ENCODE results near the gene NALCN. TPM values are rescaled to one million over a fixed set of nuclear protein-coding genes. Genes with fewer than 3 reads are reported as not detected.

Gene NALCN
- total RNA-seq, 4 donors from 2014 or later: 0.76 to 3.3 (median 1.8) TPM

DNA sequence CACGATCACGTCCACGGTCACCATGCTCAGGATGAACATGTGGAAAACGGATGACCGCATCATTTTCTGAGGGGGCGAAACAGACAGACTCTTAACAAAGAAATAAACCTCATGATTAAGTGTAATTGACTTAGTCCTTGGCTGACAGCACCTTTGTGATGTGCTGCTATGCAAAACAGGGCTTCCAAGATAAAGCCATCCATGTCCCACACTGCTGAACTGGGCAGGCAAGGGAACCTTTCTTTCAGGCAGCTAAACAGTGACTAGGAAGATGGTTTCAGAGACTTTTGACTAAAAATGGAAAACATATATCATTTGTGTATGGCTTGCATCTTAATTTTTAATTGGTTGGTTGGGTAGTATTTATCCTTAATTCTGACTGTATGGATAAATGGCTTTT is 157.8 kb downstream of the NALCN start:
- Histone ChIP-seq H3K27me3 (no peaks in the 10 kb centered on the region), H3K36me3 (no peaks in the 10 kb centered on the region), H3K9me3 (no peaks in the 10 kb centered on the region), H3K27ac (no peak overlapping the region), H3K4me1 (no peaks in the 10 kb centered on the region), H3K4me3 (no peak overlapping the region)
- no peak for DNase-seq (ENCODE audit: low spot score in 2 of 2)
- no peak for TF ChIP-seq POLR2A (IDR thresholded peaks at IDR 0.05)
- TF ChIP-seq, protein P1, sequence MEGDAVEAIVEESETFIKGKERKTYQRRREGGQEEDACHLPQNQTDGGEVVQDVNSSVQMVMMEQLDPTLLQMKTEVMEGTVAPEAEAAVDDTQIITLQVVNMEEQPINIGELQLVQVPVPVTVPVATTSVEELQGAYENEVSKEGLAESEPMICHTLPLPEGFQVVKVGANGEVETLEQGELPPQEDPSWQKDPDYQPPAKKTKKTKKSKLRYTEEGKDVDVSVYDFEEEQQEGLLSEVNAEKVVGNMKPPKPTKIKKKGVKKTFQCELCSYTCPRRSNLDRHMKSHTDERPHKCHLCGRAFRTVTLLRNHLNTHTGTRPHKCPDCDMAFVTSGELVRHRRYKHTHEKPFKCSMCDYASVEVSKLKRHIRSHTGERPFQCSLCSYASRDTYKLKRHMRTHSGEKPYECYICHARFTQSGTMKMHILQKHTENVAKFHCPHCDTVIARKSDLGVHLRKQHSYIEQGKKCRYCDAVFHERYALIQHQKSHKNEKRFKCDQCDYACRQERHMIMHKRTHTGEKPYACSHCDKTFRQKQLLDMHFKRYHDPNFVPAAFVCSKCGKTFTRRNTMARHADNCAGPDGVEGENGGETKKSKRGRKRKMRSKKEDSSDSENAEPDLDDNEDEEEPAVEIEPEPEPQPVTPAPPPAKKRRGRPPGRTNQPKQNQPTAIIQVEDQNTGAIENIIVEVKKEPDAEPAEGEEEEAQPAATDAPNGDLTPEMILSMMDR (IDR thresholded peaks at IDR 0.05): no peak
- TF ChIP-seq EP300 (IDR thresholded peaks at IDR 0.05): no peak
- no peak for TF ChIP-seq POLR2AphosphoS5 (IDR thresholded peaks at IDR 0.05)
- 93% methylated on average over 6 of the region's 6 CpGs for WGBS

- Histone ChIP-seq H3K36me3 (no peaks in the 10 kb centered on the region), H3K9me3 (no peaks in the 10 kb centered on the region), H3K27ac (no peak overlapping the region), H3K27me3 (no peaks in the 10 kb centered on the region), H3K4me1 (no peaks in the 10 kb centered on the region), H3K4me3 (no peak overlapping the region)
- DNase-seq (ENCODE audit: low spot score in 2 of 2): no peak
- WGBS: 72% methylated on average over 11 of the region's 11 CpGs
- no peak for TF ChIP-seq POLR2AphosphoS5 (IDR thresholded peaks at IDR 0.05)
- TF ChIP-seq, protein P1 (IDR thresholded peaks at IDR 0.05): no peak
- no peak for TF ChIP-seq POLR2A (IDR thresholded peaks at IDR 0.05)
- TF ChIP-seq EP300 (IDR thresholded peaks at IDR 0.05): no peak
Measured at GRCh38 chr13:101258071-101258470, 158.2 kb downstream of the NALCN start.

DNA sequence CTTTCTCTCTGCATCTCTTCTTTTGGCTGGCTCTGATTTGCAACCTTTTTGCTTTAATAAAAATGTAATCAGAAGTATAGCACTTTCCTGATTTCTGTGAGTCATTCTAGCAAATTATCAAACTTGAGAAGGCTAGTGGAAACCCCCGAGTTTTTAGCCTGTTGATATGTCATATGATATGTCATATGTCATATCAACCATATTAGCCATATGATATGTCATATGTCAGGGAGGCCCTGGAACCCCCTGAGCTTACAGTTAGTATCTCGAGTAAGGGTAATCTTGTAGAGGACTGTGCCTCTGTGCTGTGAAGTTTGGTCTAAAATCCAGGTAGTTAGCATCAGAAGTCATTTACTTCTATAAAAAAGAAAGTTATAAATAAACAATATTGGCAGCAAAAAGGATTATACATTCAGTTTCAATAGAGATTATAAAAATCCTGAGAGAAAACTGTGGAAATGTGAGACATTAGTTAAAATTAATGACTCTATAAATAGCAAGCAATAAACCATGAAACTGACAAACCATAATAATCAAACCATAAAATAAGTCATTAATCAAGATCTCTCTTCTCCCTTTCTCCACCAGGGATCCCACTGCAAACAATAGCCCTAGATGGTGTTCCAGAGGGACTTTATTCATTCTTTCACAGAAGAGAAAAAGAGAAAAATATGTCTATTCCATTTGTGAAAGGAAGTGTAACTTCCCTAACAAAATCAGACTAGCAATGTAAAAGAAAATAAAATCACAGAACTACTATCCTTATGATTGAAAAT is 167.4 kb downstream of the NALCN start:
- WGBS: 61% methylated on average over 2 of the region's 2 CpGs
- H3K27ac ChIP-seq: no peak overlapping the region

DNA sequence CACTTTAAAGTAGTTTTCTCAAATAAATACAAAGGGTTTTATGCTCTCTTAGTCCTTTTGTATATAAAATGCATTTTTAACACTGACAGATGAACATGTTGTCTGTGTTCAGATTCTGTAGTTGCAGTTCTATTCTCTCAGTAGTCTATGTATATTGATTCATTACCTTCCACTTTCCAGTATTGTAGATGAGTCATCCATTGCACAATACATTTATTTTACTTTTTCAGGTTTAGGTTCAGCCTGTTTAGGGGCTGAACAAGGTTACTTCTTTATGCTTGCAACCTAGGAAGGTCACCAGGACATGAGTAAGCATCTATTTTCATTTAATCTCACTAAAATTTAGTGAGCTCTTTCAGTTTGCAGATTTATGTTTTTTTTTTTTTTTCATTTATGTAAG is 173.6 kb downstream of the NALCN start:
- no peaks in the 10 kb centered on the region for H3K36me3 ChIP-seq
- TF ChIP-seq POLR2AphosphoS5 (IDR thresholded peaks at IDR 0.05) (no peak), POLR2A (IDR thresholded peaks at IDR 0.05) (no peak), EP300 (IDR thresholded peaks at IDR 0.05) (no peak)
- TF ChIP-seq, protein P1 (IDR thresholded peaks at IDR 0.05): no peak
- H3K27ac ChIP-seq: no peak overlapping the region
- H3K4me1 ChIP-seq: no peaks in the 10 kb centered on the region
- H3K9me3 ChIP-seq: no peaks in the 10 kb centered on the region
- H3K4me3 ChIP-seq: no peak overlapping the region
- no peak for DNase-seq (ENCODE audit: low spot score in 2 of 2)
- H3K27me3 ChIP-seq: no peaks in the 10 kb centered on the region

More for the DNA sequence above, 167.4 kb downstream of the NALCN start:
- Histone ChIP-seq H3K36me3 (no peaks in the 10 kb centered on the region), H3K9me3 (no peaks in the 10 kb centered on the region), H3K27me3 (no peaks in the 10 kb centered on the region), H3K4me1 (no peaks in the 10 kb centered on the region), H3K4me3 (no peak overlapping the region)
- TF ChIP-seq, protein P1 (IDR thresholded peaks at IDR 0.05): no peak
- TF ChIP-seq EP300 (IDR thresholded peaks at IDR 0.05): no peak
- DNase-seq (ENCODE audit: low spot score in 2 of 2): no peak

- H3K36me3 ChIP-seq: no peaks in the 10 kb centered on the region
- TF ChIP-seq POLR2A (IDR thresholded peaks at IDR 0.05) (no peak), EP300 (IDR thresholded peaks at IDR 0.05) (no peak), POLR2AphosphoS5 (IDR thresholded peaks at IDR 0.05) (no peak)
- TF ChIP-seq, protein P1 (IDR thresholded peaks at IDR 0.05): no peak
- H3K4me3 ChIP-seq: no peak overlapping the region
Measured at GRCh38 chr13:101238555-101238954, 177.8 kb downstream of the NALCN start.

More at GRCh38 chr13:101238555-101238954, 177.8 kb downstream of the NALCN start:
- H3K4me1 ChIP-seq: no peaks in the 10 kb centered on the region
- DNase-seq (ENCODE audit: low spot score in 2 of 2): no peak
- no peaks in the 10 kb centered on the region for H3K27me3 ChIP-seq
- no peaks in the 10 kb centered on the region for H3K9me3 ChIP-seq
- H3K27ac ChIP-seq: no peak overlapping the region

Measured in suprapubic skin (tissue), 4 donors.